WTC11 (cell line): Measurements from ENCODE around the gene RTP5. TPM values are rescaled to one million over a fixed set of nuclear protein-coding genes. Genes with fewer than 3 reads are reported as not detected.

Experiments used
- ATAC-seq: fragments of 200-7000 bp; cut with Tn5 transposase; 2 replicates; pipeline ENCODE4 v1.10.0; 2021; ENCODE audit warnings: mild to moderate bottlenecking, moderate library complexity
- CTCF ChIA-PET: fragments of 300-600 bp; sonication (Branson Sonifier 250); formaldehyde crosslinking; loops from one replicate; lab custom pipeline; 2021; ENCODE audit warnings: antibody characterized with exemption; lab: Charles Lee
- POLR2A ChIA-PET: fragments of 350-600 bp; sonication (Branson Sonifier 250); formaldehyde crosslinking; loops from one replicate; lab custom pipeline; 2021; ENCODE audit warnings: antibody characterized with exemption; lab: Charles Lee
- DNase-seq: peaks from one replicate; pipeline ENCODE4 v3.0.0; 2021; ENCODE audit warnings: low spot score
- H3K27ac Mint-ChIP-seq: 2 replicates; pipeline ENCODE4 v1.8.0; 2021; ENCODE audit warnings: mixed read lengths
- H3K27me3 Mint-ChIP-seq: 2 replicates; pipeline ENCODE4 v1.8.0; 2021; ENCODE audit warnings: low read depth, mild to moderate bottlenecking, moderate library complexity, mixed read lengths
- H3K36me3 Mint-ChIP-seq: 2 replicates; pipeline ENCODE4 v1.8.0; 2021; ENCODE audit warnings: mixed read lengths
- H3K4me1 Mint-ChIP-seq: 2 replicates; pipeline ENCODE4 v1.8.0; 2022; ENCODE audit warnings: mixed read lengths
- H3K4me3 Mint-ChIP-seq: 2 replicates; pipeline ENCODE4 v1.8.0; 2021; ENCODE audit warnings: mild to moderate bottlenecking, moderate library complexity, mixed read lengths
- H3K9me3 Mint-ChIP-seq: 2 replicates; pipeline ENCODE4 v1.8.0; 2021; ENCODE audit warnings: mixed read lengths
- ATF2 ChIP-seq: sonication (generic); formaldehyde crosslinking; IDR thresholded peaks from 2 replicates; pipeline ENCODE4 v1.8.1; 2022; ENCODE audit warnings: low read depth, missing genetic modification reagents, borderline replicate concordance
- FOXJ3 ChIP-seq: sonication (generic); formaldehyde crosslinking; IDR thresholded peaks from 2 replicates; pipeline ENCODE4 v1.9.0; 2021; ENCODE audit warnings: missing genetic modification reagents, mild to moderate bottlenecking, borderline replicate concordance
- HMGA2 ChIP-seq: fragments of 250-450 bp; sonication (Bioruptor Pico); IDR thresholded peaks from 2 replicates; pipeline ENCODE4 v1.4.0; 2021; ENCODE audit warnings: mild to moderate bottlenecking, moderate library complexity
- IRF2 ChIP-seq: sonication (generic); formaldehyde crosslinking; IDR thresholded peaks from 2 replicates; pipeline ENCODE4 v1.8.0; 2022; ENCODE audit warnings: low read depth, missing genetic modification reagents, borderline replicate concordance
- JUN ChIP-seq: sonication (generic); formaldehyde crosslinking; IDR thresholded peaks from 2 replicates; pipeline ENCODE4 v1.8.0; 2023; ENCODE audit warnings: mild to moderate bottlenecking, missing genetic modification reagents
- RORB ChIP-seq: fragments of 250-450 bp; sonication (Bioruptor Pico); IDR thresholded peaks from 2 replicates; pipeline ENCODE4 v1.9.0; 2021; ENCODE audit warnings: mild to moderate bottlenecking
- ZNF219 ChIP-seq: sonication (generic); formaldehyde crosslinking; IDR thresholded peaks from 2 replicates; pipeline ENCODE4 v1.8.0; 2023; ENCODE audit warnings: missing genetic modification reagents, mild to moderate bottlenecking, borderline replicate concordance
- ZNF317 ChIP-seq: sonication (generic); formaldehyde crosslinking; IDR thresholded peaks from 2 replicates; pipeline ENCODE4 v1.8.1; 2023; ENCODE audit warnings: low read depth, mild to moderate bottlenecking, moderate library complexity, missing genetic modification reagents, borderline replicate concordance
- total RNA-seq: library from RNA; stranded (reverse); gene quantifications from 3 replicates; pipeline ENCODE4 v1.2.3, GENCODE V29; 2021
- TF ChIP-seq, protein P1 (sequence below): sonication (generic); formaldehyde crosslinking; IDR thresholded peaks from 2 replicates; pipeline ENCODE4 v1.8.0; 2023; ENCODE audit warnings: missing genetic modification reagents, mild to moderate bottlenecking, borderline replicate concordance
- TF ChIP-seq, protein P2 (sequence below): fragments of 250-450 bp; sonication (Bioruptor Pico); IDR thresholded peaks from 2 replicates; pipeline ENCODE4 v1.9.0; 2021; ENCODE audit warnings: mild to moderate bottlenecking
- TF ChIP-seq, protein P3 (sequence below): sonication (generic); formaldehyde crosslinking; IDR thresholded peaks from 2 replicates; pipeline ENCODE4 v1.8.0; 2022; ENCODE audit warnings: mild to moderate bottlenecking, missing genetic modification reagents
- TF ChIP-seq, protein P4 (sequence below): sonication (generic); formaldehyde crosslinking; IDR thresholded peaks from 2 replicates; pipeline ENCODE4 v1.8.0; 2022; ENCODE audit warnings: mild to moderate bottlenecking, missing genetic modification reagents

RTP5 gene
- total RNA-seq, 1 experiment from 2014 or later = not detected

DNA sequence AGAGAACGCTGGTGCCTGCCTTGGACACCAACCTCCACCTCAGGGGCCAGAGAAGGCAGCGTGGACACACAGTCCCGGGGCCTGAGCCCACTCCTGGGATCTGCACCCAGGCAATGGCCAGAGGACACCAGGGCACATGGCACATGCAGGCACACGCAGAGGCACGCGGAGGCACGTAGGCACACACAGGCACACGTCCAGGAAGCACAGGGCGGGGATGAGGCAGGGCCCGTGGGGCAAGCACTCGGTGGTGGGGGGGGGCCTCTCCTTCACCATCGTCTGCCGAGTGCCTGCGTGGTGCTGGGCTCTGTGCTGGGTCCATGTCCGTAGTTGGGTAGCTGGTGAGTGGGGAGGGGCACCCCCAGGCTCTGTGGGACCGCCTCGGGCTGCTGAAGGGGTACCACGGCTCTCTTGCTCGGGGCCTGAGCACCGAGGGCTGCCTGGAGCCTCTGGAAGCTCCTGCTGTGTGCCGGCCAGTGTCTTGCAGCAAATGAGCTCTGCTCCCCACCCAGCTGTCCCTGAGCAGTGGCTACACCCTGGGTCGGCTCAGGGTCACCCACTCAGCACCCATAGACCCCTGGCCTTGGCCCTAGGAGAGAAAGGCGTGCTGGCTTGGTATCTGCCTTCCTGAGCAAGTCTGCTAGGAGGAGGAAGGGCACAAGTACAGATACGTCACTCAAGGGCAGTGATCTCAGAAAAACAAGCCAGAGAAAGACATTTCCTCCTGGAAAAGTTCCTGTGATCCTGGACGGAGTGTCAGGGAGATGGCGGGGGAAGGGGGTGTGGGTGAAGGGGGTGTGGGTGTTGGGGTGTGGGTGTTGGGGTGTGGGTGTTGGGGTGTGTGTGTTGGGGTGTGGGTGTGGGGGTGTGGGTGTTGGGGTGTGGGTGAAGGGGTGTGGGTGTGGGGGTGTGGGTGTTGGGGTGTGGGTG lies 26.4 kb downstream of the RTP5 start (continued):
- TF ChIP-seq, protein P1, sequence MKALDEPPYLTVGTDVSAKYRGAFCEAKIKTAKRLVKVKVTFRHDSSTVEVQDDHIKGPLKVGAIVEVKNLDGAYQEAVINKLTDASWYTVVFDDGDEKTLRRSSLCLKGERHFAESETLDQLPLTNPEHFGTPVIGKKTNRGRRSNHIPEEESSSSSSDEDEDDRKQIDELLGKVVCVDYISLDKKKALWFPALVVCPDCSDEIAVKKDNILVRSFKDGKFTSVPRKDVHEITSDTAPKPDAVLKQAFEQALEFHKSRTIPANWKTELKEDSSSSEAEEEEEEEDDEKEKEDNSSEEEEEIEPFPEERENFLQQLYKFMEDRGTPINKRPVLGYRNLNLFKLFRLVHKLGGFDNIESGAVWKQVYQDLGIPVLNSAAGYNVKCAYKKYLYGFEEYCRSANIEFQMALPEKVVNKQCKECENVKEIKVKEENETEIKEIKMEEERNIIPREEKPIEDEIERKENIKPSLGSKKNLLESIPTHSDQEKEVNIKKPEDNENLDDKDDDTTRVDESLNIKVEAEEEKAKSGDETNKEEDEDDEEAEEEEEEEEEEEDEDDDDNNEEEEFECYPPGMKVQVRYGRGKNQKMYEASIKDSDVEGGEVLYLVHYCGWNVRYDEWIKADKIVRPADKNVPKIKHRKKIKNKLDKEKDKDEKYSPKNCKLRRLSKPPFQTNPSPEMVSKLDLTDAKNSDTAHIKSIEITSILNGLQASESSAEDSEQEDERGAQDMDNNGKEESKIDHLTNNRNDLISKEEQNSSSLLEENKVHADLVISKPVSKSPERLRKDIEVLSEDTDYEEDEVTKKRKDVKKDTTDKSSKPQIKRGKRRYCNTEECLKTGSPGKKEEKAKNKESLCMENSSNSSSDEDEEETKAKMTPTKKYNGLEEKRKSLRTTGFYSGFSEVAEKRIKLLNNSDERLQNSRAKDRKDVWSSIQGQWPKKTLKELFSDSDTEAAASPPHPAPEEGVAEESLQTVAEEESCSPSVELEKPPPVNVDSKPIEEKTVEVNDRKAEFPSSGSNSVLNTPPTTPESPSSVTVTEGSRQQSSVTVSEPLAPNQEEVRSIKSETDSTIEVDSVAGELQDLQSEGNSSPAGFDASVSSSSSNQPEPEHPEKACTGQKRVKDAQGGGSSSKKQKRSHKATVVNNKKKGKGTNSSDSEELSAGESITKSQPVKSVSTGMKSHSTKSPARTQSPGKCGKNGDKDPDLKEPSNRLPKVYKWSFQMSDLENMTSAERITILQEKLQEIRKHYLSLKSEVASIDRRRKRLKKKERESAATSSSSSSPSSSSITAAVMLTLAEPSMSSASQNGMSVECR (CRISPR knock-in tag) = no peak
- no peak for TF ChIP-seq ATF2

- TF ChIP-seq, protein P2, sequence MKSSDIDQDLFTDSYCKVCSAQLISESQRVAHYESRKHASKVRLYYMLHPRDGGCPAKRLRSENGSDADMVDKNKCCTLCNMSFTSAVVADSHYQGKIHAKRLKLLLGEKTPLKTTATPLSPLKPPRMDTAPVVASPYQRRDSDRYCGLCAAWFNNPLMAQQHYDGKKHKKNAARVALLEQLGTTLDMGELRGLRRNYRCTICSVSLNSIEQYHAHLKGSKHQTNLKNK (CRISPR knock-in tag) = no peak
- POLR2A ChIA-PET = no interaction called here
- Mint-ChIP-seq H3K36me3 (peaks cover 6% of the 10 kb centered on the region; the same call in 1 of the 2 replicates), H3K27me3 (no peaks in the 10 kb centered on the region), H3K27ac (no peak overlapping the region), H3K9me3 (no peaks in the 10 kb centered on the region), H3K4me3 (no peak overlapping the region), H3K4me1 (peaks cover 30% of the 10 kb centered on the region)
- CTCF ChIA-PET = no interaction called here
- no peak for ATAC-seq
- no peak for DNase-seq
Observed at GRCh38 chr2:241896746-241897201, 27.2 kb downstream of the RTP5 start.

DNA sequence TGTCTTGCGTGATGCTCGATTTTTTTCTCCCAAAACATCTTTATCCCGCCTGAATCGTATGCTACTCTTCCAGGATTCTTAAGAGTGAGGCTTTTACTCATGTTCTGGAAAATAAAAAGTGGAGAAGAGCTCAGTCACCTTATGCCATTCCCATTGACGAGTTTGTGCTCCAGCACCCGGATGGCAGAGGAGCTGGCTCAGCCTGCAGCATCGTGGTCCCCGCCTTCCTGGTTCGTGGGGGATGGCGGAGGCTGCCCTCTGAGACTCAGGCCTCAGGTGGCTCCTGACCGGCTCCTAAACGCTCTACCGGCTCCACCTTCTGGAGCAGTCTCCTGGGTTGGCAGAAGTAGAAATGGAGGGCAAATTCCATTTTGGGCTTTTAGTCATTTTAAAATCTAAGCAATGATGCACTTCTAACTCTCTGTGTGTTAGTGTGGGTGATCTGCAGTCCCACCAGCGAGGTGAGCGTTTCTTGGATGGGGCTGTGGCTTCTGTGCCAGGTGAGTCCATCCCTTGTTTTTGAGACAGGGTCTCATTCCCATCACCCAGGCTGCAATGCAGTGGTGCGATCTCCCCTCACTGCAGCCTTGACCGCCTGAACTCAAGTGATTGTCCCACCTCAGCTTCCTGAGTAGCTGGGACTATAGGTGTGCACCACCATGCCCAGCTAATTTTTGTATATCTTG lies 27.8 kb downstream of the RTP5 start:
- POLR2A ChIA-PET = no interaction called here

More for the DNA sequence above, 27.8 kb downstream of the RTP5 start:
- ATAC-seq = no peak
- DNase-seq = no peak
- no peak for TF ChIP-seq JUN
- TF ChIP-seq, protein P1 (CRISPR knock-in tag) = no peak
- TF ChIP-seq ZNF219 (CRISPR knock-in tag) = no peak
- TF ChIP-seq IRF2 (CRISPR knock-in tag) = no peak
- TF ChIP-seq, protein P3, sequence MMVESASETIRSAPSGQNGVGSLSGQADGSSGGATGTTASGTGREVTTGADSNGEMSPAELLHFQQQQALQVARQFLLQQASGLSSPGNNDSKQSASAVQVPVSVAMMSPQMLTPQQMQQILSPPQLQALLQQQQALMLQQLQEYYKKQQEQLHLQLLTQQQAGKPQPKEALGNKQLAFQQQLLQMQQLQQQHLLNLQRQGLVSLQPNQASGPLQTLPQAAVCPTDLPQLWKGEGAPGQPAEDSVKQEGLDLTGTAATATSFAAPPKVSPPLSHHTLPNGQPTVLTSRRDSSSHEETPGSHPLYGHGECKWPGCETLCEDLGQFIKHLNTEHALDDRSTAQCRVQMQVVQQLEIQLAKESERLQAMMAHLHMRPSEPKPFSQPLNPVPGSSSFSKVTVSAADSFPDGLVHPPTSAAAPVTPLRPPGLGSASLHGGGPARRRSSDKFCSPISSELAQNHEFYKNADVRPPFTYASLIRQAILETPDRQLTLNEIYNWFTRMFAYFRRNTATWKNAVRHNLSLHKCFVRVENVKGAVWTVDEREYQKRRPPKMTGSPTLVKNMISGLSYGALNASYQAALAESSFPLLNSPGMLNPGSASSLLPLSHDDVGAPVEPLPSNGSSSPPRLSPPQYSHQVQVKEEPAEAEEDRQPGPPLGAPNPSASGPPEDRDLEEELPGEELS (CRISPR knock-in tag) = no peak
- TF ChIP-seq, protein P4, sequence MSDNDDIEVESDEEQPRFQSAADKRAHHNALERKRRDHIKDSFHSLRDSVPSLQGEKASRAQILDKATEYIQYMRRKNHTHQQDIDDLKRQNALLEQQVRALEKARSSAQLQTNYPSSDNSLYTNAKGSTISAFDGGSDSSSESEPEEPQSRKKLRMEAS (CRISPR knock-in tag) = no peak
- no peak for TF ChIP-seq RORB
- TF ChIP-seq ZNF317 = no peak
- TF ChIP-seq HMGA2 (CRISPR knock-in tag) = no peak
- no peak for TF ChIP-seq FOXJ3 (CRISPR knock-in tag)
- TF ChIP-seq, all 79 proteins: peak for 0
- no peak overlapping the region for H3K4me3 Mint-ChIP-seq
- H3K36me3 Mint-ChIP-seq = peaks cover 6% of the 10 kb centered on the region; the same call in 1 of the 2 replicates
- no peak overlapping the region for H3K27ac Mint-ChIP-seq
- H3K4me1 Mint-ChIP-seq = peaks cover 32% of the 10 kb centered on the region
- CTCF ChIA-PET = no interaction called here
- H3K9me3 Mint-ChIP-seq = no peaks in the 10 kb centered on the region
- H3K27me3 Mint-ChIP-seq = no peaks in the 10 kb centered on the region
